K562 (cell line): Measurements from ENCODE around the gene TMEM209. TPM values are rescaled to one million over a fixed set of nuclear protein-coding genes. Genes with fewer than 3 reads are reported as not detected.

Experiments used
- RREB1 ChIP-seq: fragments of 250-450 bp; sonication (Bioruptor Pico); IDR thresholded peaks from 2 replicates; pipeline ENCODE4 v1.4.0; 2020
- polyA plus RNA-seq, 8 experiments: library from polyadenylated mRNA; depleted of rRNA in 4 of 8; stranded (reverse) in 5 of 8; unstranded in 3 of 8; fragments of >200 nt; fragmentation: Nextera tagmentation in 2 of 8; fragmentation: Illumina TruSeq in 1 of 8; extraction: Ambion mirVana in 2 of 8; extraction: Trizol in 1 of 8; gene quantifications; 2 replicates each; pipeline versions ENCODE4 v1.2.1 to v1.2.3, GENCODE V29; 2011 to 2014; ENCODE audit warnings: inconsistent platforms in 1 of 8, missing spikeins in 1 of 8
- total RNA-seq, 7 experiments: library from RNA; depleted of rRNA in 6 of 7; stranded (reverse); fragments of >200 nt in 6 of 7; fragmentation: Illumina TruSeq in 2 of 7; extraction: Trizol in 2 of 7; gene quantifications; 2 replicates each; pipeline versions ENCODE4 v1.2.1 to v1.2.3, GENCODE V29; 2011 to 2021; ENCODE audit warnings: low replicate concordance in 1 of 7

TMEM209 gene
- total and polyA plus RNA-seq, 9 of the 15 experiments (the other 6 are each of a cell fraction or from before 2014, with no cell fraction given), result 36.8 to 116 (median 76.6) TPM

GRCh38 chr7:130136579-130137167, 68.5 kb downstream of the TMEM209 start (continued):
- TF ChIP-seq RREB1 (CRISPR knock-in tag), result no peak
